HG02610 (cell line): ENCODE measurements around the gene NOD1.
"Not testable (repeated sequence)": the region's sequence is repeated elsewhere in the genome, so short reads cannot be mapped to it uniquely, and the experiment has no call there.

Experiments used
- ATAC-seq: cut with Tn5 transposase; IDR thresholded peaks from one replicate; pipeline ENCODE4 v1.9.1; 2021; ENCODE audit warnings: mild to moderate bottlenecking, moderate library complexity; ENCODE audit not compliant: unreplicated experiment

NOD1 gene

GRCh38 chr7:30422922-30423321, 55.7 kb downstream of the NOD1 start:
- ATAC-seq, result no peak

- ATAC-seq, result no peak
Observed at GRCh38 chr7:30421647-30422196, 56.9 kb downstream of the NOD1 start.

DNA sequence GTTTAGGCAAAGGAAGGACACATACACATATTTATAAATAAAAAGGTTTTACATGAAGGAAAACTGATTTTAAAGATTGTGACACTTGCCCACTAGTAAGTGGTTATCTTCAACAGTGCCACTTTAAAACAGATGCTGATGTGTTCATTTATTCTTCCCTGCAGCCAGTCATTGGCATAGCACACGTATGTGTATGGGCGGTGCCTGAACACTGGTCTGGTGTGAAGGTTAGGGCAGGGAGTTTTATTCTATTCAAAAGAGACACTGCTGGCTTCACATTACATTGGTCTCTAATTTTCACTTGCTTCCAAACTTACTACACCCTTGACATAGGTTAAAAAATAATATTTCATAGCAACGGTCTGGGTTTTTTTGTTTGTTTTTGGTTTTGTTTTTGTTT, 57.9 kb downstream of the NOD1 start:
- no peak for ATAC-seq

GRCh38 chr7:30420080-30420479, 58.5 kb downstream of the NOD1 start:
- ATAC-seq, result not testable (repeated sequence)

- ATAC-seq, result no peak
Observed at GRCh38 chr7:30413864-30414263, 64.7 kb downstream of the NOD1 start.

- no peak for ATAC-seq
Observed at GRCh38 chr7:30412782-30413504, 65.6 kb downstream of the NOD1 start.

GRCh38 chr7:30411897-30412296, 66.7 kb downstream of the NOD1 start:
- ATAC-seq, result no peak

- ATAC-seq, result no peak
Observed at GRCh38 chr7:30411173-30411572, 67.4 kb downstream of the NOD1 start.

GRCh38 chr7:30406664-30407425, 71.7 kb downstream of the NOD1 start:
- ATAC-seq, result no peak

DNA sequence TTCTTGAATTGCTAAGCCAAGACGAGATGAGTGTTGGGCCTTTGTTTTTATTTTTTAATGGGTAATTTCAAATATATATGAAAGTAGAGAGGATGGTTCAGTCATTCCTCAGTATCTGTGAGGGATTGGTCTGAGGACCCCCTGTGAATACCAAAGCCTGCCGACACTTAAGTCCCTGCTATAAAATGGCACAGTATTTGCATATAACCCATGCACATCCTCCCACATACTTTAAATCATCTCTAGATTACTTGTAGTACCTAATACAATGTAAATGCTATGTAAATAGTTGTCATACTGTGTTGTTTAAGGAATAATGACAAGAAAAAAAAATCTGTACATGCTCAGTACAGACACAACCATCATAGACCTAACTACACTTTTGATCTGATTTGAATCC, 73.4 kb downstream of the NOD1 start:
- no peak for ATAC-seq

DNA sequence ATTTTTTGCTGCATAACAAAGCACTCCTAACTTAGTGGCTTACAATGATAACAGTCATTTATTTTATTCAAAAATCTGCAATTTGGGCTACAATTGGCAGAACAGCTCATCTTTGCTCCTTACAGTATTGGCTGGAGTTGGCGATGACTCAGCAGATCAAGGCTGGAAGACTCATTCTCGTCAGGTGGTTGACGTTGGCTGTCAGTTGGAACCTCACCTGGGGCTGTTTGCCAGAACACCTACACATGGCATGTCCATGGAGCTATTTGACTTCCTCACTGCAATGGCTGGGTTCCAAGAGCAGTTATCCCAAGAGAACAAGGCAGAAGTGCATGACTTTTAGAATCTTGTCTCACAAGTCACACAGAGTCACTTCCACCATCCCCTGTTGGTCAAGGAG, 75.1 kb downstream of the NOD1 start:
- no peak for ATAC-seq

- ATAC-seq, result no peak
Observed at GRCh38 chr7:30396389-30396788, 82.2 kb downstream of the NOD1 start.

- no peak for ATAC-seq
Observed at GRCh38 chr7:30395676-30396075, 82.9 kb downstream of the NOD1 start.

DNA sequence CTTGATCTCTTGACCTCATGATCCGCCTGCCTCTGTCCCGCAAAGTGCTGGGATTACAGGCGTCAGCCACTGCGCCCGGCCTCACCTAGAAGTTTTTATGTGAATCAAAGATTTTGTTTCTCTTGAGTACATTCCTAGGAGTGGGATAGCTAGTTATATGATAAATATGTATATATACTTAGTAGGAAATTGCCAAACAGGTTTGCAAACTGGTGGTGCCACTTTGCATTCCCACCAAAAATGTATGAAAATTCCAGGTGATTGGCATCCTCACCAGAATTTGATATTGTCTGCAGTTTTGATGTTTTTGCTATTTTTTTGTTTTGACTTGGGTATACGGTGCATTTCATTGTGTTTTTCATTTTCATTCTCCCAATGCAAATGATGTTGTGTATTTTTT, 86.8 kb downstream of the NOD1 start:
- no peak for ATAC-seq

GRCh38 chr7:30390736-30391636, 87.6 kb downstream of the NOD1 start:
- no peak for ATAC-seq

GRCh38 chr7:30389791-30390190, 88.8 kb downstream of the NOD1 start:
- no peak for ATAC-seq

DNA sequence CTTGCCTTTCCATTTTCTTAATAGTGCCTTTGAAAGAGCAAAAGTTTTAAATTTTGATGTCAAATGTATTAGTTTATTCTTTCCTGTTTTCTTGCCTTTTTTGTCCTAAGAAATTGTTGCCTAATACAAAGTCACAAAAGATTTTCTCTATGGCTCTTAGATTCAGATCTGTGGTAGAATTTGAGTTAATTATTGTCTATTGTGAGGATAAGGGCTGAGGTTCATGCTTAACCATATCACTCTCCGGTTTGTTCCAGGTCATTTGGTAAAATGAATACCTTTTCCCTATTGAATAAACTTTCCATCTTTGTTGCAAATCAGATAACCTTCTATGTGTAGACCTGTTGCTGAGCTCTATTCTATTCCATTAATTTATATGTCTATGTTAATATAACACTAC, 96.0 kb downstream of the NOD1 start:
- ATAC-seq, result no peak

GRCh38 chr7:30380824-30381223, 97.8 kb downstream of the NOD1 start:
- not testable (repeated sequence) for ATAC-seq

- no peak for ATAC-seq
Observed at GRCh38 chr7:30380294-30380693, 98.3 kb downstream of the NOD1 start.

DNA sequence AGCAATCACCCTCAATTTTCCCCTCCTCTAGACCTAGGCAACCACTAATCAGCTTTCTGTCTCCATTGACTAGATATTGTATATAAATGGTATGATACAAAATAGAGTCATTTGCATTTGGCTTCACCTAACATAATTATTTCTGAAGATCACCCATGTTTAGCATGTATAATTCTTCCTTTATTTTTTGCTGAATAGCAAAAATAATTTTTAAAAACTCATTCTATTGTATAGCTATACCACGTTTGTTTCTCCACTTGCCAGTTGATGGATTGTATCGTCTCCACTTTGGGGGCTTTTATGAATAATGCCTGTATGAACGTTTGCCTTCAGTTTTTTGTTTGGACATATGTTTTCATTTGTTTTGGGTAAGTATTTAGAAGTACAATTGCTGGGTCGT, 98.8 kb downstream of the NOD1 start:
- no peak for ATAC-seq

GRCh38 chr7:30379131-30379530, 99.5 kb downstream of the NOD1 start:
- ATAC-seq, result no peak
